Measurements from ENCODE around the gene CSTF3.
"Not testable (repeated sequence)": the region's sequence is repeated elsewhere in the genome, so short reads cannot be mapped to it uniquely, and the experiment has no call there.

The CSTF3 gene

GRCh38 chr11:33160136-33160535 lies 1.1 kb downstream of the CSTF3 start:
- peak; percentile 46 for DNase-seq

GRCh38 chr11:33159378-33159867 lies 1.9 kb downstream of the CSTF3 start:
- not testable (repeated sequence) for DNase-seq

DNA sequence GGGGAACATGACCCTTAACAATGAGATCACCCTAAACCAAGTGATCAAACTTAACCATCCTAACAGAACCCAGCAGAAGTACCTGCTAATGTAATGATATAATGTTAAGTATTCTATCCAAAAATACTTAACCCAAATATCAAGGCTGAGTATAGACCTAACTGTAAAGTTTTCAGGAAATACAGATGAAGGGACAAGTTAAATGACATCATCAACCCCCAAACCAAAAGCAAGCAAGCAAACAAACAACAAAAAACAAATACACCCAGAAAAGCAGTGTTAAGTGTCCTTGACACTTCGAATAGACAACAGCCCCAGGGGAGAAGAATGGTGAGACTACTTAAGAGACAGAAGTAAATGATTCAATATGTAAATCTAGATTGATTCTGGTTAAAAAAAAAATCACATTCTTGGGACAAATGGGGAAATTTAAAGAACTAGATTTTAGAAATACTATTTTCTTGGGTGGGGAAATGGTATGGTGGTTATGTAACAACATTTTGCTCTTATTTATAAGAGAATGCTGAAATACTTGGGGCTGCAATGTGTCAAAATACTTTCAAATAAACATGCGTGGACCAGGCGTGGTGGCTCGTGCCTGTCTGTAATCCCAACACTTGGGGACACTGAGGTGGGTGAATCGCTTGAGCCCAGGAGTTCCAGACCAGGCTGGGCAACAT lies 2.5 kb downstream of the CSTF3 start:
- no peak for DNase-seq

- DNase-seq, result no peak
Measured at GRCh38 chr11:33157103-33158027, 3.9 kb downstream of the CSTF3 start.

DNA sequence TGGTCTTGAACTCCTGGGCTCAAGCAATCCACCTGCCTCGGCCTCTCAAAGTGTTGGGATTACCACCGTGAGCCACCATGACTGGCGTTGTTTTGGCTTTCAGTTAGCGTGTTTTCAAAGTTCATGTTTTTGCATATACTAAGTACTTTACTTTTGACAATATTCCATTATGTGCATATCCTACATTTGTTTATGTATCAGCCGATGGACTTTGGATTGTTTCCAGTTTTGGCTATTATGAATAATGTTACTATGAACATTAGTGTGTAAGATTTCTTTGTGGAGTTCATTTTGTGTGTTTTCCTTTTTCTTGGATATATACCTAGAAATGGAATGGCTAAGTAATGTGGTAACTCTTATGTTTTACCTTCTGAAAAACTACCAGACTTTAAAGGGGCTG lies 9.9 kb downstream of the CSTF3 start:
- DNase-seq, result no peak

DNA sequence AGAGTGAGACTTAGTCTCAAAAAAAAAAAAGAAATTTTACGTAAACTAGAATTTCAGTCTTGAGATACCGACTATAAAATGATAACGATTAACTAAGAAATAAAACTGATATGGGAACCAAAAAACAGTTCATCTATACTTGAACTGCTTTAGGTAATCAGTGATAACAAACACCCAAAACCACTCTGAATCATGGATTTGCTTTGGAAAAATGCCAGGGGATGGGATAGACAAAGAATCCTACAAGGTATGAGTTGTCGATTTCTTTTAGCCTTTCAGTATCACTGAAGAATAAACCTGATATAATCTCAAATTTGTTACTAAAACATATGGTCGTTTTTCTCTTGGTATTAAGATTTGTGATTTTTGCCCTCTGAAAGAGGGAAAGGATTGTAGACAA lies 13.7 kb downstream of the CSTF3 start:
- peak; percentile 64 for DNase-seq

GRCh38 chr11:33135768-33136443 lies 25.4 kb downstream of the CSTF3 start:
- no peak for DNase-seq

DNA sequence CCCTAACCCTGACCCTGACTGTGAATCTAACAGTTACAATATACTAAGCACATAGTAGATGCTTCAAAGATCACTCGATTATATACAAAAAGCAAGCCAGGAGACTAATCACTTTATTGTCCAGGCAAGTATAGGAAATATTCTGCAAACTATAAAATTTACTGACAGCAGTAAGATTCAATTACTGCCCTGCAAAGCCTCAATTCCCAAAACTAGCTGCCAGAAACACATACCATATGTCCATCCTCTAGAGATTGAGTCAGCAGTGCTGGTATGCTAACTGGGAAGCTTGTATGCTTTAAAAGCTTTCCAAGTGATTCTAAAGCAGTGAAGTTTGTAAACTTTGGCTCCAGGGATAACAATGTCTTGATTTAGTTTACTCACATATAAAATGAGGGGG lies 26.1 kb downstream of the CSTF3 start:
- peak; percentile 82 for DNase-seq

DNA sequence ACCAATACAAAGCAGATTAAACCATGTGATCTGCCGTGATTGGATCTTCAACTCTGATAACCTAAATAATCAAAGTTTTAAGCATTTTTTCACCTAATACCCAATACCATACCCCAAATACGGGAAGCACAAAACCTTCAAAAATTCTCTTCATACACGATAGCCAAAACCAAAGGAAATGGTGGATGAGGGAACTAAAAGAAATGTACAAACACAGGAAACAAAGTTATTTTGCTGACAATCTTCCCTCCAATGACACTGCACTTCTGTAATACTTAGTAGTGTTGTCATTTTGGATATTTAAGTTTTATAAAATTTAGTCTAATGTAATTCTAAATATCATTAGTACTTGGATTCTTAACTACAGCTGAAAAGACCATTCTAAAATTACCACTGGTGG lies 27.0 kb downstream of the CSTF3 start:
- DNase-seq, result no peak

DNA sequence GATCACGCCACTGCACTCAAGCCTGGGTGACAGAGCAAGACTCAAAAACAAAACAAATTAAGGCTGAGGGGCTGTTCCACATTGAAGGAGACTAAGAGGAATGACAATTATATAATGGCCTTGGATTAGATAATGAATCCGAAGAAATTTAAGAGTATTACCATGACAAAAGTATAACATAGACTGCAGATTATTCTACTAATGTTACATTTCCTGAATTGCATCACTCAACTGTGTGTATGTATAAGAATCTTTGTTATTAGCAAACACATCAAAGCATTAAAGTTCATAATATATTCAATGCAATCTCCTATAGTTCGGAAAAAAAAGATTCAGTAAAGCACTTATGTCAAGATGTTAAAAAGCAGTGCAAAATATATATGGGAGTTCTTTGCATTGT lies 27.5 kb downstream of the CSTF3 start:
- no peak for DNase-seq

GRCh38 chr11:33132510-33132909 lies 28.8 kb downstream of the CSTF3 start:
- DNase-seq, result no peak

GRCh38 chr11:33128739-33129138 lies 32.5 kb downstream of the CSTF3 start:
- DNase-seq, result no peak

DNA sequence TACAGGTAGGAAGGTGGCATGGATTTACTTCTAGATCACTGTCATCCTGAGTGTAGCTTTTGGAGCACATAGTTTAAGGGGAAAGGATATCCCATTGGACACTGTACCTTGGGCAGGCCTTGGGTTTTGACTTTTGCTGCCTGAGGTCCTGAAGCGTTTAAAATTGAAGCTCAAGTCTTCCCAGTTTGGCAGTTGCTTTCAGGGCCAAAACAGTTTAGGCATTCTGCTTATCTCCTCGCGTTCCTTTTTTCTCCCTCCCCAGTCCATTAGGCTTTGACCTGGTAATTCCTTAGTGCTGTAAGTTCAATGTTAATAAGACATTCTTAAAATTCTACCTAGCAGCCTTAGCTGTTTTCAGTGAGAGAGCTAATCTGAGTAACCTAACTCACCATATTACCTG lies 35.7 kb downstream of the CSTF3 start:
- no peak for DNase-seq

DNA sequence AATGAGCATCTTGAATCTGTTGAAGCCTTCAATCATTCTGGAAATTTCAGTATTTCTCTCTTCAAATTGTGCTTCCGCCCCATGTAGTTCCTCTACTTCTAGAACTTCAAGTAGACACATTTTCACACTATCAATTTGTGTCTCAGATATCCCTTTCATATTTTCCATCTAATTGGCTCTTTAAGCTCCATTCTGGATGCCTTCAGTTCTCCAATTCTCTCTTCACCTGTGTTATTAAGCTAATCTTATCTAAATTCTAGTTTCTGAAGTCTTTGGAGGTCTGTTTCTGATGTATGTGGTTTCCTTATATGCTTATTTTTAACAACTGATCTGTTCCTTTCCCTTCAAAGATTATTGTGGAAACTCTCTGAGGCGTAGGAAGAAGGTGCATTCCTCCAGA lies 36.3 kb downstream of the CSTF3 start:
- DNase-seq, result no peak

- DNase-seq, result not testable (repeated sequence)
Measured at GRCh38 chr11:33122696-33123095, 38.6 kb downstream of the CSTF3 start.

DNA sequence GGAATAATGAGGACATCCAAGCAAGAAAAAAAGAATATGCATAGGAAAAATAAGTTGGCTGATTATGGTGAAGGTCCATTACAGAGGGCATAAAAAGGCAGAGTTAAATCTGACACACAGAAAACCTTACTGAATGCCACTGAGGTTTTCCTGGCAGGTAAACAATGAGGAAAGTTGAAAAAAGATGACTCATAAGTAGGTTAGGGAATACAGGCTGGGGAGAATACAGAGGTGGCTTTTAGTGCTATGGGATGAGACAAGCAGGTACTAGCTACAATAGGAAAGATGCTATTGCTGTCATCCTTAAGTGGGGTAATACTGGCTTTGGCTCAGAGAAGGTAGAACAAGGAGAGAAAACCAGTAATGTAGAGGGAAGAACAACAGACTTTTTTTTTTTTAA lies 44.7 kb downstream of the CSTF3 start:
- DNase-seq, result no peak

DNA sequence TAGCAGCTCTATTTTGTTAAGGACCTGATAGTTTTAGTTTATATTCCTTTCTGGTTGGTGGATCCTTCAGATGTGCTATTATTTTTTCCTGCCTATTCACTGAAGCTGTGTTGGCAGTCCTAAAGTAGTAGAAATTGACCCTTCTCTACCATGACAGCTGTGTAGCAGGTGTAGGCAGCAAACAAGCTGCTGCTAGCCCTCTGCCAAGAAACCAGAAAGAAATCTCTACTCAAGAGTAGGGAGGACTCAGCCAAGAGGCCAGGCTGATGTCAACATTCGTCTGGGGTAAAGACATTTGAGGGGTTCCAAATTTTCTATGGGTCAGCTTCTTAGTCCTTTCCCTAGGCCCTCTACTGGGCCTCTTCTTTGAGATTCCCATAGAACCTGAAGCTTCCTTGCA lies 51.2 kb downstream of the CSTF3 start:
- no peak for DNase-seq

DNA sequence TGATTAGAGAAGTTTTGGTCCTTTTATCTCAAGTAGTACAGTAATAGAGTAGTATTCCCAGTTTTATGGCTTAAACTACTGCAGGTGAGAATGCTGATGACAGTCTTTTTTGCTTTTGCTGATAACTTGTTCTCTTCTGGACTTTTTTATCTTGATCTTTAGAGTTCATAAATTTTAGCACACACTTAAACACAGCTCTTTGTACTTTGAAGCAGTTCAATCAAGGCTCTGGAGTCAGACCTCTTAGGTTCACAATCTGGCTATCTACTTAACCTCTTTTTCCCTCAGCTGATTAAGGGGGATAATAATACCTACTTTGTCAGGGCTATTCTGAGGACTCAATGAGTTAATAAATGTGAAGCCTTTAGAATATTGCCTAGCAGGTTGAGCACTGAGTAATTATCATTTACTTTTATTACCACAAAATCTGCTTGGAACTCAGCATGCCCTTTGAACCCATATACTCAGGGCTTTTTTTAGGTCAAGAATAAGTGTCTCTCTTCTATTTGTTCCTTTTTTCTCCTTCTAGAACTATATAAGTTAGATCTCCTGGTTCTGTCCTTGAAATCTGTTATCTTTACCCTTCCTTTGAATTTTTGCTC lies 51.9 kb downstream of the CSTF3 start:
- no peak for DNase-seq

GRCh38 chr11:33103836-33104235 lies 57.4 kb downstream of the CSTF3 start:
- no peak for DNase-seq

GRCh38 chr11:33094157-33094556 lies 67.1 kb downstream of the CSTF3 start:
- DNase-seq, result no peak

- DNase-seq, result peak; percentile 6
Measured at GRCh38 chr11:33089776-33090175, 71.5 kb downstream of the CSTF3 start.

GRCh38 chr11:33086017-33086416 lies 75.3 kb downstream of the CSTF3 start:
- no peak for DNase-seq

DNA sequence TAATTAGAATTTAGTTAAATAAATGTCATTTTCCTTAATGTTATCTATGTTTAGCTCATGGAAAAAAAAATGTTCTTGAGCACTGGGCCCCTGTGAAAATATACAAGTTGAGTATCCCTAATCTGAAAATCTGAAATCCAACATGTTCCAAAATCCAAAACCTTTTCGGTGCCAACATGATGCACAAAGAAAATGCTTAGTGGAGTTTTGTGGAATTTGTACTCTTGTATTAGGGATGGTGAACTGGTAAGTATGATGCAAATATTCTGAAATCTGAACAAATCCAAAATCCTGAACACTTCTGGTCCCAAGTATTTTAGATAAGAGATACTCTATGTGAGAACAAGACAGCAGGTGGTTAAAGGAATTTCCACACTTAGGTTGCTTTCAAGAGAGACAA lies 77.4 kb downstream of the CSTF3 start:
- no peak for DNase-seq
